ENCODE results near the gene CFAP20DC.
"Not testable (repeated sequence)": the region's sequence is repeated elsewhere in the genome, so short reads cannot be mapped to it uniquely, and the experiment has no call there.

Gene CFAP20DC

GRCh38 chr3:58696093-58696492 lies 353.7 kb downstream of the CFAP20DC start:
- DNase-seq (ENCODE audit: low read depth in 2 of 2): no peak

DNA sequence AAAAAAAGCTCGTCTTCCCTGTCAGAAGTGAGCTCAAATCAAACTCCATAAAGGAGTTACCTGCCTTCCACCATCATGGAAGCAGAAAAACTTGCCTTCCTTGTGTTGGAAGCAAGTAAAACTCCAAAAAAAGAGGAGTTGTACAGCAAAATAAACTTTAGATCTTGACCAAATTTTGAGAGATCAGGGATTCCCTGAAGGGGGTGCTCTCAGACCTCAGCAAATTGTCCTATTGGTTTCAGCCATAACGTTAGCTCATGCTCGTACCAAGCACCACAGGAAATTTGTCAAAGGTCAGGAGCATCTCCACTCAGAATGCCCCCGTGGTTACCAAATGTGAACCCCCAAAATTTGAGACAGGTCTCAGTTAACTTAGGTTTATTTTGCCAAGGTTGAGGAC lies 354.5 kb downstream of the CFAP20DC start:
- DNase-seq (ENCODE audit: low read depth in 2 of 2): not testable (repeated sequence)

DNA sequence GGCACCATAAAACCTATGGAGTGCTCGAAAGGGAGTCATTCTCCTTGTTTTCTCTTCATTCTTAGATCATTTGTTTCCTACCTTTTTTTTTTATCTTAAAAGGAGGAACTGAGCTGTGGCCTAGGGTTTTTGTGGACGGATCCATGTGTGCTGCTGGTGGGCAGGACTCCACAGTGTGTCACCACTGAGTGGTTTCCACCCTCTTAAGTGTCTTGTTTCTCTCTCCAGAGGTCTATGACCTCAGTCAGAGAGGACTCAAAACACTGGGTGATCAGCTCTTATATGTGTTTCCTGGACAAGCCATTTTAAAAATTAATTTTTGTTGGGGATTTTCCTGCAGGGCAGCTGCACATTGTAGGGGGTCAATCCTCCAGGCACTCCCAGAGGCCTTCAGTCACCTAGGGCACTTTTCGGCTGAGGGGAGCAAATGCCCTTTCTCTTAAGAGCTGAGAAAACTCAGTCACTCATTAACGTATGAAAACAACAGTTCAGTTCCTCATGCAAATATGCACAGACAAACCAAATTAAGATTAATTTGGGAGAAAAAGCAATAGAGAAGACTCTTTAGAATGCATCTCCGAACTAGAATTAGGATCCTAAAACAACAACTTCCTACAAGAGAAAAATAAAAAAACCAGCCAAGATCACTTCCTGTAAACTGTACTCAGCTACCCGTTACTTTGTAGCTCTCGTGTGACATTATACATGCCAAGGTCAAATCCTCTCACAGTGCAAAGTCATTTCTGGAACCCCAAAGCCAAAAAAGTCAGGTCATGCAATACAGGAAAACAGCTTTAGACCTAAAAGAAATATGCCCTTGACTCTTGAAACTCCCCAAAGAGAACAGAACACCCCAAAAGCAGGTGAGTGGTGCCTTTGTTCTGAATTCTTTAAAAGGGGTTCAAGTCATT lies 355.6 kb downstream of the CFAP20DC start:
- no peak for DNase-seq (ENCODE audit: low read depth in 2 of 2)

GRCh38 chr3:58692484-58692883 lies 357.3 kb downstream of the CFAP20DC start:
- no peak for DNase-seq (ENCODE audit: low read depth in 2 of 2)
